HepG2 (cell line): Measurements from ENCODE around the gene ACBD6. TPM values are rescaled to one million over a fixed set of nuclear protein-coding genes. Genes with fewer than 3 reads are reported as not detected.

Experiments used
- AGO1 ChIP-seq: fragments of 200-400 bp; formaldehyde crosslinking; IDR thresholded peaks from 2 replicates; pipeline ENCODE4 v1.6.1; 2017; ENCODE audit warnings: mild to moderate bottlenecking, low read depth, low read length, moderate library complexity; ENCODE audit not compliant: poor library complexity, severe bottlenecking
- ELF3 ChIP-seq: IDR thresholded peaks from 2 replicates; pipeline ENCODE4 v1.6.1; 2016; ENCODE audit warnings: missing genetic modification reagents, missing compliant biosample characterization
- GATAD2A ChIP-seq: IDR thresholded peaks from 2 replicates; pipeline ENCODE4 v1.6.1; 2016
- GTF2F1 ChIP-seq: fragments of 150-350 bp; IDR thresholded peaks from 2 replicates; pipeline ENCODE4 v1.6.1; 2014; ENCODE audit warnings: low read length
- HOXD1 ChIP-seq: sonication (generic); formaldehyde crosslinking; IDR thresholded peaks from 2 replicates; pipeline ENCODE4 v1.5.0; 2020; ENCODE audit warnings: missing genetic modification reagents
- ISL2 ChIP-seq: sonication (generic); formaldehyde crosslinking; IDR thresholded peaks from 2 replicates; pipeline ENCODE4 v1.5.0; 2020; ENCODE audit warnings: missing genetic modification reagents
- MZF1 ChIP-seq: sonication (generic); formaldehyde crosslinking; IDR thresholded peaks from 2 replicates; pipeline ENCODE4 v1.8.1; 2023; ENCODE audit warnings: mild to moderate bottlenecking, missing genetic modification reagents, borderline replicate concordance
- NRL ChIP-seq: sonication (generic); formaldehyde crosslinking; IDR thresholded peaks from 2 replicates; pipeline ENCODE4 v1.5.0; 2020; ENCODE audit warnings: missing genetic modification reagents, mild to moderate bottlenecking, moderate library complexity, borderline replicate concordance
- TCF12 ChIP-seq, 2 experiments: fragments of 450-650 bp in 1 of 2; sonication (generic) in 1 of 2; formaldehyde crosslinking in 1 of 2; IDR thresholded peaks; 2 replicates each; pipeline versions ENCODE4 v1.6.1 to v1.8.0; 2017 to 2022; ENCODE audit warnings: antibody characterized with exemption in 1 of 2, mild to moderate bottlenecking in 1 of 2, missing genetic modification reagents in 1 of 2, moderate library complexity in 1 of 2
- ZBTB3 ChIP-seq: sonication (generic); formaldehyde crosslinking; IDR thresholded peaks from 2 replicates; pipeline ENCODE4 v1.4.0; 2020; ENCODE audit warnings: low read depth, mild to moderate bottlenecking, moderate library complexity, missing genetic modification reagents, borderline replicate concordance
- ZBTB7B ChIP-seq: sonication (generic); formaldehyde crosslinking; IDR thresholded peaks from 2 replicates; pipeline ENCODE4 v1.4.0; 2020; ENCODE audit warnings: missing genetic modification reagents
- ZNF160 ChIP-seq: sonication (generic); formaldehyde crosslinking; IDR thresholded peaks from 2 replicates; pipeline ENCODE4 v1.8.0; 2022; ENCODE audit warnings: mild to moderate bottlenecking, inconsistent platforms, missing genetic modification reagents
- ZNF224 ChIP-seq: sonication (generic); formaldehyde crosslinking; IDR thresholded peaks from 2 replicates; pipeline ENCODE4 v1.5.0; 2020; ENCODE audit warnings: mild to moderate bottlenecking, missing genetic modification reagents
- ZNF329 ChIP-seq: sonication (generic); formaldehyde crosslinking; IDR thresholded peaks from 2 replicates; pipeline ENCODE4 v1.9.0; 2021; ENCODE audit warnings: low read depth, mild to moderate bottlenecking, missing genetic modification reagents
- ZNF501 ChIP-seq: sonication (generic); formaldehyde crosslinking; IDR thresholded peaks from 2 replicates; pipeline ENCODE4 v1.5.1; 2020; ENCODE audit warnings: mild to moderate bottlenecking, moderate library complexity, missing genetic modification reagents
- ZNF660 ChIP-seq: sonication (generic); formaldehyde crosslinking; IDR thresholded peaks from 2 replicates; pipeline ENCODE4 v1.5.1; 2020; ENCODE audit warnings: mild to moderate bottlenecking, low read depth, missing genetic modification reagents, borderline replicate concordance
- ZNF670 ChIP-seq: sonication (generic); formaldehyde crosslinking; IDR thresholded peaks from 2 replicates; pipeline ENCODE4 v1.8.0; 2022; ENCODE audit warnings: mild to moderate bottlenecking, missing genetic modification reagents, borderline replicate concordance
- polyA plus RNA-seq, 8 experiments: library from polyadenylated mRNA; depleted of rRNA in 3 of 8; stranded (reverse) in 7 of 8; unstranded in 1 of 8; fragments of >200 nt; fragmentation: Illumina TruSeq in 4 of 8; extraction: Trizol in 4 of 8; gene quantifications; 2 replicates each; pipeline versions ENCODE4 v1.2.1 to v1.2.3, GENCODE V29; 2011 to 2016; ENCODE audit warnings: low read depth in 4 of 8, missing spikeins in 1 of 8, mixed read lengths in 1 of 8; ENCODE audit not compliant: insufficient read depth in 1 of 8
- total RNA-seq, 5 experiments: library from RNA; depleted of rRNA; stranded (reverse); fragments of >200 nt; fragmentation: Illumina TruSeq; extraction: Trizol; gene quantifications; 2 replicates each; pipeline ENCODE4 v1.2.3, GENCODE V29; 2016; ENCODE audit warnings: low read depth in 1 of 5
- TF ChIP-seq, protein P1 (sequence below), 2 experiments: fragments of 450-650 bp in 1 of 2; sonication (generic) in 1 of 2; formaldehyde crosslinking in 1 of 2; IDR thresholded peaks; 2 replicates each; pipeline versions ENCODE4 v1.6.1 to v1.8.0; 2016 to 2022; ENCODE audit warnings: antibody characterized with exemption in 1 of 2, mild to moderate bottlenecking in 1 of 2, missing genetic modification reagents in 1 of 2
- TF ChIP-seq, protein P2 (sequence below): sonication (generic); formaldehyde crosslinking; IDR thresholded peaks from 2 replicates; pipeline ENCODE4 v1.8.1; 2022; ENCODE audit warnings: low read depth, mild to moderate bottlenecking, missing genetic modification reagents

ACBD6 gene
- total and polyA plus RNA-seq, 2 of the 13 experiments (the other 11 are each of a cell fraction or from before 2014, with no cell fraction given): 33.5 to 47.2 TPM

DNA sequence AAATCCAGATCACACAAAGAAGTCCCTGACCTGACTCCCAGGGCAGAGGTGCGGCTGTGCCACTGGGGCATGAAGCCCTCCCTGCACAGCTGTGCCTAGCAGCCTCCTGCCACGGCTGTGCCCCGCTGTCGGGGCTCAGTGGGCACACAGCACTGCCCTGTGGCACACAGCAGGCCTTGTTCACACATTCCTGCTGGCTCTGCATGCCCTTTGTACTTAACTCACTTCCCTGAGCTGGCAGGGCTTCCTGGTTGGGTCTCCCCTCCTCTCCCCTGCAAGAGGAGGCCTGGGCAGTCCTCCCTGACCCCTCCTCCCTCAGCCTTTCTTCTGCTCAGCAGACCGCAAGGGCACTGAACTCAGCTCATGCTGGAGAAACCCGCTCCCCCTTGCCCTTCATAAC lies 257.5 kb downstream of the ACBD6 start (continued):
- TF ChIP-seq, protein P1, sequence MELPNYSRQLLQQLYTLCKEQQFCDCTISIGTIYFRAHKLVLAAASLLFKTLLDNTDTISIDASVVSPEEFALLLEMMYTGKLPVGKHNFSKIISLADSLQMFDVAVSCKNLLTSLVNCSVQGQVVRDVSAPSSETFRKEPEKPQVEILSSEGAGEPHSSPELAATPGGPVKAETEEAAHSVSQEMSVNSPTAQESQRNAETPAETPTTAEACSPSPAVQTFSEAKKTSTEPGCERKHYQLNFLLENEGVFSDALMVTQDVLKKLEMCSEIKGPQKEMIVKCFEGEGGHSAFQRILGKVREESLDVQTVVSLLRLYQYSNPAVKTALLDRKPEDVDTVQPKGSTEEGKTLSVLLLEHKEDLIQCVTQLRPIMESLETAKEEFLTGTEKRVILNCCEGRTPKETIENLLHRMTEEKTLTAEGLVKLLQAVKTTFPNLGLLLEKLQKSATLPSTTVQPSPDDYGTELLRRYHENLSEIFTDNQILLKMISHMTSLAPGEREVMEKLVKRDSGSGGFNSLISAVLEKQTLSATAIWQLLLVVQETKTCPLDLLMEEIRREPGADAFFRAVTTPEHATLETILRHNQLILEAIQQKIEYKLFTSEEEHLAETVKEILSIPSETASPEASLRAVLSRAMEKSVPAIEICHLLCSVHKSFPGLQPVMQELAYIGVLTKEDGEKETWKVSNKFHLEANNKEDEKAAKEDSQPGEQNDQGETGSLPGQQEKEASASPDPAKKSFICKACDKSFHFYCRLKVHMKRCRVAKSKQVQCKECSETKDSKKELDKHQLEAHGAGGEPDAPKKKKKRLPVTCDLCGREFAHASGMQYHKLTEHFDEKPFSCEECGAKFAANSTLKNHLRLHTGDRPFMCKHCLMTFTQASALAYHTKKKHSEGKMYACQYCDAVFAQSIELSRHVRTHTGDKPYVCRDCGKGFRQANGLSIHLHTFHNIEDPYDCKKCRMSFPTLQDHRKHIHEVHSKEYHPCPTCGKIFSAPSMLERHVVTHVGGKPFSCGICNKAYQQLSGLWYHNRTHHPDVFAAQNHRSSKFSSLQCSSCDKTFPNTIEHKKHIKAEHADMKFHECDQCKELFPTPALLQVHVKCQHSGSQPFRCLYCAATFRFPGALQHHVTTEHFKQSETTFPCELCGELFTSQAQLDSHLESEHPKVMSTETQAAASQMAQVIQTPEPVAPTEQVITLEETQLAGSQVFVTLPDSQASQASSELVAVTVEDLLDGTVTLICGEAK (IDR thresholded peaks at IDR 0.05): no peak
- TF ChIP-seq, protein P1 (CRISPR knock-in tag; IDR thresholded peaks at IDR 0.05): no peak
- TF ChIP-seq HOXD1 (CRISPR knock-in tag): no peak
- TF ChIP-seq ZNF501 (CRISPR knock-in tag): no peak
- no peak for TF ChIP-seq NRL
- no peak for TF ChIP-seq ZNF670 (CRISPR knock-in tag)
- no peak for TF ChIP-seq ZNF224
- TF ChIP-seq AGO1: no peak
- no peak for TF ChIP-seq ZNF660 (CRISPR knock-in tag)
- no peak for TF ChIP-seq ZBTB3
- TF ChIP-seq TCF12 (IDR thresholded peaks at IDR 0.05): no peak
- no peak for TF ChIP-seq TCF12 (CRISPR knock-in tag; IDR thresholded peaks at IDR 0.05)
- no peak for TF ChIP-seq ZNF329
- TF ChIP-seq ISL2: no peak
- TF ChIP-seq, protein P2, sequence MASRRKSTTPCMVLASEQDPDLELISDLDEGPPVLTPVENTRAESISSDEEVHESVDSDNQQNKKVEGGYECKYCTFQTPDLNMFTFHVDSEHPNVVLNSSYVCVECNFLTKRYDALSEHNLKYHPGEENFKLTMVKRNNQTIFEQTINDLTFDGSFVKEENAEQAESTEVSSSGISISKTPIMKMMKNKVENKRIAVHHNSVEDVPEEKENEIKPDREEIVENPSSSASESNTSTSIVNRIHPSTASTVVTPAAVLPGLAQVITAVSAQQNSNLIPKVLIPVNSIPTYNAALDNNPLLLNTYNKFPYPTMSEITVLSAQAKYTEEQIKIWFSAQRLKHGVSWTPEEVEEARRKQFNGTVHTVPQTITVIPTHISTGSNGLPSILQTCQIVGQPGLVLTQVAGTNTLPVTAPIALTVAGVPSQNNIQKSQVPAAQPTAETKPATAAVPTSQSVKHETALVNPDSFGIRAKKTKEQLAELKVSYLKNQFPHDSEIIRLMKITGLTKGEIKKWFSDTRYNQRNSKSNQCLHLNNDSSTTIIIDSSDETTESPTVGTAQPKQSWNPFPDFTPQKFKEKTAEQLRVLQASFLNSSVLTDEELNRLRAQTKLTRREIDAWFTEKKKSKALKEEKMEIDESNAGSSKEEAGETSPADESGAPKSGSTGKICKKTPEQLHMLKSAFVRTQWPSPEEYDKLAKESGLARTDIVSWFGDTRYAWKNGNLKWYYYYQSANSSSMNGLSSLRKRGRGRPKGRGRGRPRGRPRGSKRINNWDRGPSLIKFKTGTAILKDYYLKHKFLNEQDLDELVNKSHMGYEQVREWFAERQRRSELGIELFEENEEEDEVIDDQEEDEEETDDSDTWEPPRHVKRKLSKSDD (CRISPR knock-in tag): no peak
- peak; percentile 27; the same call in 1 of the 2 replicates for TF ChIP-seq ZBTB7B
- no peak for TF ChIP-seq MZF1 (CRISPR knock-in tag)
- peak; percentile 53; the same call in 1 of the 2 replicates for TF ChIP-seq ELF3
- TF ChIP-seq GTF2F1: no peak
- no peak for TF ChIP-seq ZNF160 (CRISPR knock-in tag)
- peak; percentile 41; the same call in 1 of the 2 replicates for TF ChIP-seq GATAD2A
